ENCODE measurements around the gene KRT3.

GRCh38 chr12:52838609-52839435, 42.9 kb upstream of the KRT3 start:
- no peak for TF ChIP-seq POLR2A (IDR thresholded peaks at IDR 0.05; ENCODE audit: low read length)
- no peak for TF ChIP-seq GATA1 (IDR thresholded peaks at IDR 0.05; ENCODE audit: low read depth, low read length)

All from erythroblast (primary cell).